Measurements from ENCODE around the gene STAU1.
"Not testable (repeated sequence)": the region's sequence is repeated elsewhere in the genome, so short reads cannot be mapped to it uniquely, and the experiment has no call there.

The STAU1 gene

GRCh38 chr20:49112596-49113274, 75.4 kb downstream of the STAU1 start:
- no peak for DNase-seq

DNA sequence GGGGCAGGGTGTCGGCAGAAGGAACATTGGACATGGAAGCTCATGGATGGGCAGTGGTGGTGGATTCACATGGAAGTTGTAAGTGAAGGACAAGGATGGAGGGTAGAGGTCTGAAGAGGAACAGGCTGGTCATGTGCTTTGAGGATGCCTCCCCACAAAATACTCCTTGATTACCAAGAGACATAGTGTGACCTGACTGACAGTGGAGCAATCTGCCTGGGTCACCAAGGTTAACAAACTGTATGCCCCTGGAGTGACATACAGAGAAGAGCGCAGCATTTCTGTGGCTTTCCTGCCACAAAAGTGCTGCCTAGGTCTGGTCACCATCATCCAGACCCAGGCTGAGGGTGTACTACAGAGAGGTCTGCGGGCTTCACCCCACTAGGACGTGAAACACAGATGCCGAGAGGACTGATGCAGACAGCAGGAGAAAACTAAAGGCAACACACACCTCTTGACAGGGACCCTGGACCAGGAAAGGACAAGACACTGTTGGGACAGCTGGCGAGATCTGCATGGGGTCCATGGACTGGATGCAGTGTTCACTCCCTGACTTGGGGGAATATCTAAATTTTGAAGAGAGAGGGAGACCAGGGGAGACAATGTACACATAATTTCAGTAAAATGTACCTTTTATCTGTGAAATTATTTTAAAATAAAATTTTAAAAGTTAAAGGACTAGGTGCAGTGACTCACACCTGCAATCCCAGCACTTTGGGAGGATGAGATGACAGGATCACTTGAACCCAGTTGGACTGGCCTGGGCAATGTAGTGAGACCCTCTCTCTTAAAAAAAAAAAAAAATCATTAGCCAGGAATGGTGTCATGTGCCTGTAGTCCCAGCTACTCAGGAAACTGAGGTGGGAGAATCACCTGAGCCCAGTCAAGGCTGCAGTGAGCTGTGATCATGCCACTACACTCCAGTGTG, 77.1 kb downstream of the STAU1 start:
- DNase-seq = no peak

- no peak for DNase-seq
These were observed 81.8 kb downstream of the STAU1 start for GRCh38 chr20:49106328-49106727.

DNA sequence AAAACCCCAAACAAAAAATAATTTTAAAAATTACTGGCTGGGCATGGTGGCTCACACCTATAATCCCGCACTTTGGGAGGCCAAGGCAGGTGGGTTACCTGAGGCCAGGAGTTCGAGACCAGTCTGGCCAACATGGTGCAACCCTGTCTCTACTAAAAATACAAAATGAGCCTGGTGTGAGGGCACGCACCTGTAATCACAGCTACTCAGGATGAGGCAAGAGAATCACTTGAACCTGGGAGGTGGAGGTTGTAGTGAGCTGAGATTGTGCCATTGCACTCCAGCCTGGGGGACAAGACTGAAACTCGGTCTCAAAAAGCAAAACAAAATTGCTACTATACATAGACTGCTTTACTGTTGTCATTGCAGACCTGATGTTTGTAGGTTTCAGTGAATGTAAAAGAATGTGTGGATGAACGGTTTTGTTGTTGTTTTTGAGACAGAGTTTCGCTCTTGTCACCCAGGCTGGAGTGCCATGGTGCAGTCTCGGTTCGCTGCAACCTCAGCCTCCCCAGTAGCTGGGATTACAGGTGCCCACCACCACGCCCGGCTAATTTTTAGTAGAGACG, 83.1 kb downstream of the STAU1 start:
- DNase-seq = not testable (repeated sequence)

- no peak for DNase-seq
These were observed 83.8 kb downstream of the STAU1 start for GRCh38 chr20:49104365-49104648.

DNA sequence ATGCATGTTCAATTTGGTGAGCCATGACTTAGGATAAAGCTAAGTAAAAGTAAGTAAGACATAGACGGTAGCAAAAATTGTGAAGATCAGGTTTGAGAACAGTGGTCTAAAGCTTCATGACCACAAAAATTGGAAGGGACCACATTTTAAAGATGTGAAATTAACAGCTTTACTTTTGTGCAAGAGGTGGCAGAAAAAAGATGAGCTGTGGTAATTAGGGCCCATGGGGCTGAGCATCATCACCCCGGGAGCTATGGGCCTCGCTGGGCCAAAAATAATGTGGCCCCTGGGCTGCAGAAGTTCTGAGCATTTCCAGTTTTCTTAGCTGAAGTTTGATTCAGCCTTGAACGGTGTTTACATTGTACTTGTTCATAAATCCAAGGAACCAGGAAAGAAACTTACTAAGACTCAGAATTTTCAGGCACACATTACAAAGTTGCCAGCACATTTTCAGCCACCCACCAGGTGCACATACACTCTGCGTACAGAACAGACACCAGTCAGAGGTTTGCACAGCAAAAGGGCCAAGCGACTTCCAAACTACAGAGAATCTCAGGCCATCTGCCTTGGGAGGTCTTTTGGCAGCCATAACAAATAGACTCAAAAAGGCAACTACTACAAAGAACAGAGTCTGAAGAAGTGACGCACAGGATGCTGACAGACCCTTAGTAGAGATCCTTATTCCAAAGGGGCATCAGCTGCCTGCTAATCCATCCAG, 84.3 kb downstream of the STAU1 start:
- DNase-seq = no peak

GRCh38 chr20:49103019-49103418, 85.1 kb downstream of the STAU1 start:
- no peak for DNase-seq

DNA sequence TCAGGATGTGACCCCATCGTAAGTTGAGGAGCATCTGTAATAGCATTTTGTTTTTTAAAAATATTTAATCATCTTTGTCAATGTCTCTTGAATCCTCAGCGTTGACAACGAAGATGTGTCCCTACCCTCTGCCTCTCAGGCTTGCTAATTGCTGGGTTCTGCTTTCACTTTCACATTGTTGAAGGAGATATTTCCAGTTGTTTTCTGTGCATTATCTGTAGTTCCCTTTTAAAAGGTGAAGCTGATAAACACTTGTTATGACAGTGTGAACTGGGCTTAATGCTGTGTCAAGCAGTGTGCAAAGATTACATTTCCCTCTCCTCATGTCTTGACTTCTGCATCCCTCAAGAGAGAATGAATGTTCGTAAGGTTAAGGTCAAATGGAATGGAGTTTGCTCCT, 87.2 kb downstream of the STAU1 start:
- DNase-seq = no peak

GRCh38 chr20:49100292-49100691, 87.8 kb downstream of the STAU1 start:
- not testable (repeated sequence) for DNase-seq

DNA sequence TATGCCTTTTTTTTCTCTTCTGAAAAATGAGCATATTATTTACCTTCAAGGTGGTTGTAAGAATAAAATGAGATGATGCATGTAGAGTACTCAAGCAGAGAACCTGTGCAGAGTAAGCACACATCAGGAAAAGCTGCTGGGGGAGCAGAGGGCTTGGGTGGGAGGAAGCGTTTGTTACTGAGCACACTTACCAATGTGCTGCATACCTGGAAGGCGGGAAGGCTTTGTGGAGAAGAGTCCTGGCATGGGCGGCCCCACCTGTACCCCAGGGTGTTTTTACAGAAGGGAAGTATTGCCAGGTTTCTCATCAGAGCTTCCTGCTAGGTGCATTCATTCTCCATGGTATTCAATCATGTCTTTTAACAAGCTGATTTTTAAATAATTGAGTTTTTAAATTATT, 89.1 kb downstream of the STAU1 start:
- DNase-seq = no peak

GRCh38 chr20:49098136-49098535, 90.0 kb downstream of the STAU1 start:
- DNase-seq = no peak

GRCh38 chr20:49097159-49097558, 91.0 kb downstream of the STAU1 start:
- no peak for DNase-seq

DNA sequence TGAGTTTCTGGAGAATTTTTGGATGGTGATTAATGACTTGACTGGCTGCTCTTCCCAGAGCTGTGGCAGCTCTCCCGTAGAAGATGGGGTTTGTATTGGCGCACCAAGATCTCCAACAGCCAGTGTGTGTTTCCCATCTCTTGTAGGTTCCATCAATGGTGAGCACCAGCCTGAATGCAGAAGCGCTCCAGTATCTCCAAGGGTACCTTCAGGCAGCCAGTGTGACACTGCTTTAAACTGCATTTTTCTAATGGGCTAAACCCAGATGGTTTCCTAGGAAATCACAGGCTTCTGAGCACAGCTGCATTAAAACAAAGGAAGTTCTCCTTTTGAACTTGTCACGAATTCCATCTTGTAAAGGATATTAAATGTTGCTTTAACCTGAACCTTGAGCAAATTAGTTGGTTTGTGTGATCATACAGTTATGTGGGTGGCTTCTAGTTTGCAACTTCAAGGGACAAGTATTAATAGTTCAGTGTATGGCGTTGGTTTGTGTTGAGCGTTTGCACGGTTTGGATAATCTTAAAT, 91.9 kb downstream of the STAU1 start:
- DNase-seq = no peak

GRCh38 chr20:49091762-49092161, 96.4 kb downstream of the STAU1 start:
- no peak for DNase-seq

- DNase-seq = no peak
These were observed 97.0 kb downstream of the STAU1 start for GRCh38 chr20:49091104-49091503.

GRCh38 chr20:49082295-49082694, 105.8 kb downstream of the STAU1 start:
- DNase-seq = not testable (repeated sequence)

DNA sequence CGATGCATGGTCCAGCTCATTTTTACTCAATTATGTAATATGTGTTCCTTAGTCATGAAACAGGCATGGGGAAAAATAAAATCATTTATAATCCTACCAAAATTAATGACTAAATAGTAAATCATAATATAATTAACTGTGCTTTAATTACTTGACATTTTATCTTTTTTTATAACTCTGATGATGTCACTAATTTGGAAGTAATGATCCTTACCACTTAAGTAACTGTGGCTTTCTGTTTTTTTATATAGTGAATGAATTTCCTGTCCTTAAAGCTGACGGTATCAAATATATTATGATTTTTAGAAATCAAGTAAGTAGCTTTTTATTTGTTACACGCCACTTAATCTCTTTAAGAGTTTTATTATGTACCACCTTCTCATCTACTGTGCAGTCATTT, 109.8 kb downstream of the STAU1 start:
- DNase-seq = no peak

DNA sequence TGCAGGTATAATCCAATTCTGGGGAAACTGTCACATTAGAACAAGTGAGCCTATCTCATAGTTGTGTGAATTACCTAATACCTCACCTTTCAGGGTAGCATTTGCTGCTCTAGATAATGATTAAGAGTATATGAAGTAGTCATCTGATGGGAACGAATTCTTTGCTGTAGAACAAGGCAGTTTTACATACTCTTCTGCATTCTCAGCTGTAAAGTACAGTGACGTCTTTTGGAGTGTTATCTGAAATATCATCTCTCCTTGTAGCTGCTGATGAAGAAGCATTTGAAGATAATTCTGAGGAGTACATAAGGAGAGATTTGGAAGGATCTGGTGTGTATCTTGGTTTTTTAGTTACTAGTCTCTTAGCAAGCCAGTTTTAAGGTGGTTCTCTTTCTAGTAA, 113.6 kb downstream of the STAU1 start:
- no peak for DNase-seq

Measured in cortex of kidney (tissue), 1 donor.